Measurements from ENCODE around the gene SUSD6.

DNA sequence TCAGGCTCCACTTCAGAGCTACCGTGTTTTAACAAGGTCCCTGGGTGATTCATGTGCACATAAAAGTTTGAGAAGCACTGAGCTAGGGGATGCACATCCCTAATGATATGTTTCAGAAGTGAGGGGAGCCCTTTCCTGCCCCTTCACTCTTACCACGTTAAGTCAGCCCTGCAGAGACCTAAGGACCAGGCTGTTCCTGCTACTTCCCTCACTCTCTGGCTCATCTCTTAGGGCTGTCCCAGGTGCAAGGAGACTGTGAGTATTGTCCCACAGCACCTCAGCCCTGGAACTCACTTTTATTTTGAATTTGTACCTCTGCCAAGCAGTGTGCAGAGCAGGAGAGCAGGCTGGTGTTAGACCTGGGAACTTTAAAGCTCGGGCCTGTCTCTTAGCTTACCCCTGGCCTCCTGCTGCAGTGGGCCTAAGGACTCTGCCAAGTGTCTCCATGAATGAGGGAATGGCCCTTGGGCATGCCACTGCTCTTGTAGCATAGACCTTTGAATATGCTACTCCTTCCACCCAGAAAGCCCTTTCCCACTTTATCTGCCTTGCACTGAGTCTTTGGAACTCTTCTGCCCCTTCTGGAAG, 11.0 kb upstream of the SUSD6 start:
- TF ChIP-seq CTCF (conservative IDR thresholded peaks at IDR 0.05) = no peak
- TF ChIP-seq ZFX (IDR thresholded peaks at IDR 0.05) = no peak
